Measurements from ENCODE around the gene PPP1R14B. TPM values are rescaled to one million over a fixed set of nuclear protein-coding genes. Genes with fewer than 3 reads are reported as not detected.

Gene PPP1R14B
- total RNA-seq, 4 donors from 2014 or later, result 34.2 to 103 (median 83.8) TPM

GRCh38 chr11:64244966-64245365, 1.8 kb downstream of the PPP1R14B start:
- peak overlapping the region in 1 of 3 donors; percentile 55 for H3K4me3 ChIP-seq (replicated peaks in 1 of 3)
- no peak for DNase-seq
- H3K4me1 ChIP-seq, result peaks cover 33% of the 10 kb centered on the region in 2 donors
- no peaks in the 10 kb centered on the region for H3K9me3 ChIP-seq
- H3K36me3 ChIP-seq, result no peaks in the 10 kb centered on the region
- H3K27me3 ChIP-seq, result no peaks in the 10 kb centered on the region
- intact Hi-C loops (cut with DNase I), result no loop called here
- peak overlapping the region in 2 of 3 donors; percentile 65 to 84 for H3K27ac ChIP-seq
- 62 to 64% methylated on average over 5 to 6 of the region's 6 CpGs for WGBS, 2 donors
- TF ChIP-seq CTCF (IDR thresholded peaks at IDR 0.05) (no peak), POLR2A (IDR thresholded peaks at IDR 0.05) (no peak)

DNA sequence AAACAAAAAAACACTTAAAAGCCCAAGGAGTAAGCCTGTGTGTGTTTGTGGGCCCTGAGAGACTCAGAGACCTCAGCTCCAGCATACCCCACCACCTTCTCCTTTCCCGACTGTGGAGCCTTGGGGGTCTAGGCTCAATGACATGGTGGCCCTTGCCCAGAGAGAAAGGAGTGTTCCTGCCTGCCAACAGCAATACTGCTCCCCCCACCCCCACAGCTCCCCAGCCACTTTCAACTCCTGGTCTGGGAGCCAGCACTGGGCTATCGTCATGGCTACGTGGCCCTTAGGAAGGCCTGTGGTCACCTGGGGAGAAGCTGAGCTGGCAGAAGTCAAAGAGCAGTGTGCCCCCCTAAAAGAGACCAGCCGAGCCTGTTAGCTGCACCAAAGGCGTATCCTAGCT, 2.6 kb downstream of the PPP1R14B start:
- DNase-seq, result no peak
- Histone ChIP-seq H3K27ac (no peak overlapping the region), H3K4me3 (replicated peaks in 1 of 3) (no peak overlapping the region), H3K9me3 (no peaks in the 10 kb centered on the region), H3K27me3 (no peaks in the 10 kb centered on the region), H3K36me3 (no peaks in the 10 kb centered on the region), H3K4me1 (peaks cover 36 to 37% of the 10 kb centered on the region in 2 donors)
- intact Hi-C loops (cut with DNase I), result no loop called here
- TF ChIP-seq CTCF (IDR thresholded peaks at IDR 0.05) (no peak), POLR2A (IDR thresholded peaks at IDR 0.05) (no peak)
- 67 to 73% methylated on average over 5 of the region's 5 CpGs for WGBS, 2 donors

GRCh38 chr11:64243236-64243854, 3.4 kb downstream of the PPP1R14B start:
- Histone ChIP-seq H3K36me3 (peaks cover 0 to under 1% of the 10 kb centered on the region in 2 donors), H3K4me1 (peaks cover 36 to 37% of the 10 kb centered on the region in 2 donors), H3K9me3 (no peaks in the 10 kb centered on the region), H3K4me3 (replicated peaks in 1 of 3) (no peak overlapping the region), H3K27ac (peak overlapping the region in 2 of 3 donors; percentile 78 to 99), H3K27me3 (no peaks in the 10 kb centered on the region)
- no peak for TF ChIP-seq POLR2A (IDR thresholded peaks at IDR 0.05)
- TF ChIP-seq CTCF (IDR thresholded peaks at IDR 0.05), result no peak
- intact Hi-C loops (cut with DNase I), result no loop called here
- WGBS, 2 donors, result 85 to 88% methylated on average over 8 of the region's 8 CpGs
- DNase-seq, result no peak

- peak; percentile 50 to 61 for DNase-seq
- H3K4me1 ChIP-seq, result peaks cover 31 to 36% of the 10 kb centered on the region in 2 donors
- H3K4me3 ChIP-seq (replicated peaks in 1 of 3), result peak overlapping the region; percentile 28 to 95 (median 63)
- TF ChIP-seq POLR2A (IDR thresholded peaks at IDR 0.05) (peak in 1 of 2 donors; percentile 7), CTCF (IDR thresholded peaks at IDR 0.05) (no peak)
- no peaks in the 10 kb centered on the region for H3K9me3 ChIP-seq
- intact Hi-C loops (cut with DNase I), result no loop called here
- no peaks in the 10 kb centered on the region for H3K27me3 ChIP-seq
- H3K36me3 ChIP-seq, result peaks cover 10 to 12% of the 10 kb centered on the region in 2 donors
- 0 to 1% methylated on average over 37 to 44 of the region's 63 CpGs for WGBS, 2 donors
- peak overlapping the region; percentile 78 to 99 (median 95) for H3K27ac ChIP-seq
Measured at GRCh38 chr11:64241491-64242374, 5.0 kb downstream of the PPP1R14B start.

GRCh38 chr11:64241241-64241490, 5.6 kb downstream of the PPP1R14B start:
- intact Hi-C loops (cut with DNase I), result no loop called here
- peak; percentile 99 to 100 for DNase-seq
- H3K27me3 ChIP-seq, result no peaks in the 10 kb centered on the region
- TF ChIP-seq CTCF (IDR thresholded peaks at IDR 0.05), result no peak
- no peak for TF ChIP-seq POLR2A (IDR thresholded peaks at IDR 0.05)
- WGBS, 2 donors, result 0% methylated on average over 6 to 12 of the region's 24 CpGs
- H3K27ac ChIP-seq, result peak overlapping the region; percentile 95 to 99 (median 98)
- peak overlapping the region in 2 of 3 donors; percentile 35 to 45 for H3K4me3 ChIP-seq (replicated peaks in 1 of 3)
- no peaks in the 10 kb centered on the region for H3K9me3 ChIP-seq
- H3K36me3 ChIP-seq, result peaks cover 10 to 12% of the 10 kb centered on the region in 2 donors
- peaks cover 31 to 36% of the 10 kb centered on the region in 2 donors for H3K4me1 ChIP-seq

Measured in thyroid gland (tissue), 4 donors.